GM12891 (cell line): Measurements from ENCODE around the gene APBA2.

Source experiments
- POLR2A ChIP-seq: IDR thresholded peaks from 2 replicates; pipeline ENCODE4 v1.6.1; 2011; ENCODE audit warnings: low read depth, low read length, control low read depth
- POLR2AphosphoS5 ChIP-seq: IDR thresholded peaks from 2 replicates; pipeline ENCODE4 v1.6.1; 2011; ENCODE audit warnings: low read depth, low read length, control low read depth
- POU2F2 ChIP-seq: IDR thresholded peaks from 2 replicates; pipeline ENCODE4 v1.6.1; 2011; ENCODE audit warnings: low read depth, mild to moderate bottlenecking, control low read depth, low read length, moderate library complexity
- SPI1 ChIP-seq: IDR thresholded peaks from 2 replicates; pipeline ENCODE4 v1.6.1; 2011; ENCODE audit warnings: low read depth, low read length, control low read depth
- TAF1 ChIP-seq: IDR thresholded peaks from 2 replicates; pipeline ENCODE4 v1.6.1; 2011; ENCODE audit warnings: low read depth, low read length, control low read depth

DNA sequence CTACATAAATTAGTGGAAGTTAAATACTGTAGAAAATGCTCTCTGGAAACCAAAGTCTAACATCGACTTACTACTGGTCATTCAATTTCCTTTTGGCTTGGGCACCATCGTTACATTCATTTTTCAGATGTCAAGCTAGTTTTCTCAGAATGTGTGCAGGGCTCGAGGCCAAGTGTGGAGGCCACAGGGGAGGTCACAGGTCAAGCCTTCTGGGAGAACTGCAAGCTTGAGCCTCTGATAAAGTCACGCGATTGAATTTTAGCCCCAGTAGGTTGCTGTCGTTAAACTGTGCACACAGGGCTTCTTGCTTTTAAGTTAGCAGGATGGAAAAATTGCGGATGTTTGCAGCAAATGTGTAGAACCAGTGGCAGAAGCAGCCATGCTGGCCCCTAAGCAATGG is 182.2 kb downstream of the APBA2 start:
- TF ChIP-seq POLR2AphosphoS5 (no peak), POLR2A (no peak), TAF1 (no peak), POU2F2 (no peak), SPI1 (no peak)
